HG03521 (cell line): Measurements from ENCODE around the gene TWIST2.

ENCODE experiments used
- ATAC-seq: cut with Tn5 transposase; IDR thresholded peaks from one replicate; pipeline ENCODE4 v1.9.1; 2021; ENCODE audit warnings: mild to moderate bottlenecking, moderate library complexity; ENCODE audit not compliant: unreplicated experiment

Gene TWIST2

DNA sequence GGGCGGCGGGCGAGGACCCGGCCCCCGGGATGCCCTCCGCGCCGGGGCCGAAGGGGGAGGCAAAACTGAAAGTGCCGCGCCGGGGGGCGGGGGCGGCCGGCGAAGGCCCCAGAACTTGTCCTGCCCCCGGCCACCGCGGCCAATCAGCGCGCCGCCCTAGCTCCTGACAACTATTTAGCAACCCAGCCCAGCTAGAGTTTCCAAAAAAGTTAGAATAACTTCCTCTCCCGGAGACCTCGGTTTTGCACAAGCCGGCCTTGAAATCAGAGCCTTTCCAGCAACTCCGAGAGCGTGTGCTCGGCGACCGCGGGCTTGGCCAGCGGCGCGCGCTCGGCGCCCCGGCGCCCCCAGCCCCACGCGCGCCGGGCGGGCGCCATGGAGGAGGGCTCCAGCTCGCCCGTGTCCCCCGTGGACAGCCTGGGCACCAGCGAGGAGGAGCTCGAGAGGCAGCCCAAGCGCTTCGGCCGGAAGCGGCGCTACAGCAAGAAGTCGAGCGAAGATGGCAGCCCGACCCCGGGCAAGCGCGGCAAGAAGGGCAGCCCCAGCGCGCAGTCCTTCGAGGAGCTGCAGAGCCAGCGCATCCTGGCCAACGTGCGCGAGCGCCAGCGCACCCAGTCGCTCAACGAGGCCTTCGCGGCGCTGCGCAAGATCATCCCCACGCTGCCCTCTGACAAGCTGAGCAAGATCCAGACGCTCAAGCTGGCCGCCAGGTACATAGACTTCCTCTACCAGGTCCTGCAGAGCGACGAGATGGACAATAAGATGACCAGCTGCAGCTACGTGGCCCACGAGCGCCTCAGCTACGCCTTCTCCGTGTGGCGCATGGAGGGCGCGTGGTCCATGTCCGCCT is at the start of gene TWIST2:
TWIST2 (plus strand) TSS at position 245 of the 850 bp plus-strand sequence; CDS start at position 376, 131 bp downstream.
- ATAC-seq, result no peak

GRCh38 chr2:238801791-238802190 is 46.1 kb upstream of the TWIST2 start:
- ATAC-seq, result no peak

- ATAC-seq, result no peak
Observed at GRCh38 chr2:238802957-238803356, 44.9 kb upstream of the TWIST2 start.

DNA sequence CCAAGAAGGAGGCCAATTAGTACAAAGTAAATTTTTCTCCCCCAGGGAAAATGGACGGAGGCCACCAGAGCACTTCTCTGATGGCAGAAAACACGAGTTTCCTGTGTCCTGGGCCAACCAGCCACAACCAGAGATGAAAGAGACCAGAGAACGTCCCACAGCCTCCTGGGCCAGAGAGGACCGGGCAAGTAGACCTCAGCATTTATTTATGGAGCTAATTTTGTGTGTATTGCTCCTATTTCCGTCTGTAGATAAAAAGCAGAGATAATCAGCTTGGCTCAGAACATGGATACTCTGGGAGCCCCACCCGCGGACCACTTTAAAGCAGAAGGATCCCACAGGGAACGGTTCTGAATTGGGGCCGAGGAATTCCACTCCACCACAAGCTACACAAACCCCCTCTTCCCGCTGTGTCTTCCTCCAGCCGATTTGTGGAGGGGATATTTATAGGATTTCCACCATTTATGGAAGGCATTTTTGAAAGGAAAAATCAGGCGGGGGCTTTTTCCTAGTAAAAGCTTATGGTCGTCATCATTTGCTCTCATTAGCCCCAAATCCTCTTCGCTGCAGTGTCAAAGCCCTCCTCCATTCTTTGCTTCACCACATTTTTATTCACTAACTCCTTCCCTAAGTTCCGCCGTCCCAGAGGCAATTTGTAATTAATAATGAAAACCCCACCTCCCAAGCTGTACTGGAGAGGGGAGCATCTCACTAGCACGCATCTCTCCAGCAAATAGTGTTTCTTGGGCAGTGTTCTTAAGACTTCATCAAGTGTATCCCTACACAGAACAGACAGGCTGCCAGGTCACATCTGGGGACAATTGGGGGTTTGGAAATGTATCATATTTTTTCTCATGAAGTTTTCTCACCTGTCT is 43.7 kb upstream of the TWIST2 start:
- ATAC-seq, result no peak

DNA sequence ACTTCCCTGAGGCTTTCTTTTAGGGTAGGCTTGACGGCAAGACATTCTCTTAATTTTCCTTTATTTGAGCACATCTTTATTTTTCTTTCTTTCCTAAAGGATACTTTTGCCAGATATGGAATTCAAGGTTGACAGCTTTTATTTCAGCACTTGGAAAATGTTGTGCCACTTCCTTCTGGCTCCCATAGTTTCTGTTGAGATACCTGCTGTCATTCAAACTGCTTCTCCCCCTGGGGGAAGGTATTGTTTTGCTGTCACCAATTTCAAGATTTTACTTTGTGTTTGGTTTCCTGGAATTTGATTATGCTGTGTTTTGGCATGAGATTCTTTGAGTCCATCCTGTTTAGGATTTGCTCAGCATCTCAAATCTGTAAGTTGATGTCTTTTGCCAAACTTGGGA is 39.1 kb upstream of the TWIST2 start:
- ATAC-seq, result no peak

DNA sequence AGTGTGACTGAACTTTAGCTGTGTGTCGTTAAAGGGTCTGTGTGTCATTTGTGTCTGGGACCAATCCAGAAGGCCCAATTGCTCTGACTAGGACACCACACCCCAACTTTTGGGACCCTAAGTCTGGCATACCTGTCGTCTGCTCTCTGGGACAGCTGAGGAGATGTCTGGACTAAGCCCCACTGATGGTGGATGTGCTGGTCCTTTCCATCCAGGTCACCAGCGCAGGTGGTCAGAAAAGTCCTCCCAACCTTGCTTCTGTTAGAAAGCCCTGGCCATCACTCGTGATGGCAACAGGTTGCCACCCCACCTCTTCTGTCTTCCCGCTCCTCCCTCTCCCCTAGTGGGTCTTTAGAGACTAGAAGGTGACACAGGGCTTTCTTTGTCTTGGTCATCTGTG is 37.6 kb upstream of the TWIST2 start:
- no peak for ATAC-seq

DNA sequence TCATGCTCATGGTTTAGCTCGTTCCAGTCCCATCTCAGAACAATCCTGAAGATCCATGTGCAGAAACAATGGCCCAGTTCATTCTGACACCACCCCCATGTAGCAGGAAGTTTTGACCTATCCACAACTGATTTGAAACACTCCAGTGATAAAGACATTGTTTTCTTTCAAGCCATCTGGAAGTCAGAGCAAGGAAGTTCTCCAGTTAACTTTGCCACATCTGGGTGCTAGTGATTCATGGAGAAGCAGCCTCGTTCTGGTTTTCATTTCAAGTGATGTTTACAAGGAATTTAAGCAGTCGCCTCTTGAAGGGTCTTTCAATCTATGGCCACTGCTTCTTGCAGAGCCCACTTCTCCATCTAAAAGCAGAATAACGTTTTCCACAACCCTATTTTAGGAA is 36.6 kb upstream of the TWIST2 start:
- ATAC-seq, result no peak

DNA sequence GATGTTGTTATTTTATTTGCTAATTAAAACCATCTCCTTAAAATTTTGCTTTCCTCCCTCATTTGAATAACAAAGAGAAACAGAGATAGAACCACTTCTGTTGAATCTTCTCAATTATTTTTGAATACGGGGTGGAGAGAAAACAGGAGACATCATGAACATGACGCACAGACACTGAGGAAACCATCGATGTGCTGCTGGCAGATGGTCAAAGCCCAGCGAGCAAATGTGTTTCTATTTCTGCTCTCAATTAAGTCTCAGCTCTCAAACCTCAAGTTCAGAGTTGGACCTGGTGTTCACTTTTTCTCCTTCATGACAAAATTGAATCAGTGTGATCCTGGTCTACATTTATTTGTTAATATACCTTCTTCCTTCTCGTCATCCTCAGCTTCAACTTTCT is 36.1 kb upstream of the TWIST2 start:
- ATAC-seq, result no peak

GRCh38 chr2:238813109-238813508 is 34.8 kb upstream of the TWIST2 start:
- ATAC-seq, result no peak

DNA sequence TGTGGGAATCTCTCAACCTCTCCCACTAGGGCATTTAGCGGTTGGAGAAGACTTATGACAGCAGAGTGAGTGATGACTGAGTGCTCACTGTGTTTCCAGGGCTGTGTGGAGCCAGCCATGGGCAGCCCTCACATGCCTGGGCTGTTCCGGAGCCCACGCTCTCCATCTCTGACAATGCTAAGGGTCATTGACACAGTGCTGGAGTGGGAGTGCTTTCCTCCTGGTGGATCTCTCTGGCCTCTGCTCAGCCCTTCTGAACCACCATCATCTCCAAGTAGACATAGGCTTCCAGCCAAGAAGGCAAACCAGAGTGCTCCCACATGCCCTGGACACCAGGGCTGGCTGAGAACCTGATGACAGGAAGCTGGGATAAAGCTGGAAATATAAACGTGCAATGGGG is 33.1 kb upstream of the TWIST2 start:
- no peak for ATAC-seq

GRCh38 chr2:238816291-238816690 is 31.6 kb upstream of the TWIST2 start:
- ATAC-seq, result no peak

DNA sequence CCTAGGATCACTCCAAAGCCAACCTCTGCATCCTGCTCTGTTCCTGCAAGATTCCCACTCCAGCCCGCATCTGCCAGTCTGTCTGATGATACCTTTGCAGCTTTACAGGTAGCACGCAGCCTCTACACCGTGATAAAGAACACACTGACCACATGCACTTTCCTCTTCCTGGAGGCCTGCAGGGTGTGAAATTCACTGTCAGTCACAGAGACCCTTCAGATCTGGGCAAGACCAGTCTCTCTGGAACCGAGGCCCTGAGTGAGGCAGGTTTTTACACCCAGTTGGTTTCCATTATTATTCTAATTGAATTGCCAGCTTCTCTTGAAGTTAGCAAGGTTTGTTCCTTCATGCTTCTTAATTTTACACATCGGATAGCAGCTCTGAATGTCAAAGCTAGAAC is 30.5 kb upstream of the TWIST2 start:
- no peak for ATAC-seq

DNA sequence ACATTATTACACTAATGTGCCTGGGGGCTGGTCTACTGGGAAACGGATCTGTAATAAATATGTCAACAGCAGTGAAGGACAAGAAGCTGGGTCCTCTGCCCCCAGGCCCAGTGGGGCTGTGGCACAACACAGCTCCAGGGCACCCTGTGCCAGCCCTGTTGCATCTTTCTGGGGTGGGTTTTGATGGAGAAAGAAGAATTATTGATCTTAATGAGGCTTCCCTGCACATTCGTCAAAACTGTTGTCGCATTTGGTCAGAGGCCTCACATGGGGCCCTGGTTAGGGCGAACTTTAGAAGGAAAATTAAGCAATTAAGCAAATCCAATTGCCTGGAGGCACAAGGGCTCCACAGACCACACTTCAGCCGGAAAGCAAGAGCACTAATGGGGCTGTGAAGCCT is 30.0 kb upstream of the TWIST2 start:
- ATAC-seq, result no peak

GRCh38 chr2:238818561-238818960 is 29.3 kb upstream of the TWIST2 start:
- no peak for ATAC-seq

DNA sequence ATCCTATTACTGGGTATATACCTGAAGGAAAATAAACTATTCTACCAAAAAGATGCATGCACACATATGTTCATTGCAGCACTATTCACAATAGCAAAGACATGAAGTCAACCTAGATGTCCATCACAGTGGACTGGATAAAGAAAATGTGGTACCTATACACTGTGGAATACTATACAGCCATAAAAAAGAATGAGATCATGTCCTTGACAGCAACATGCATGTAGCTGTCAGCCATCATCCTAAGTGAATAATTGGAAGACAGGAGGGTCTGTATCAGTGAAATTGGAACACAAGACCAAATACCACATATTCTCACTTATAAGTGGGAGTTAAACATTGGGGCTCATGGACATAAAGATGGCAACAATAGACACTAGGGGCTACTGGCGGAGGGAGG is 27.7 kb upstream of the TWIST2 start:
- ATAC-seq, result no peak

GRCh38 chr2:238820916-238821315 is 27.0 kb upstream of the TWIST2 start:
- no peak for ATAC-seq

DNA sequence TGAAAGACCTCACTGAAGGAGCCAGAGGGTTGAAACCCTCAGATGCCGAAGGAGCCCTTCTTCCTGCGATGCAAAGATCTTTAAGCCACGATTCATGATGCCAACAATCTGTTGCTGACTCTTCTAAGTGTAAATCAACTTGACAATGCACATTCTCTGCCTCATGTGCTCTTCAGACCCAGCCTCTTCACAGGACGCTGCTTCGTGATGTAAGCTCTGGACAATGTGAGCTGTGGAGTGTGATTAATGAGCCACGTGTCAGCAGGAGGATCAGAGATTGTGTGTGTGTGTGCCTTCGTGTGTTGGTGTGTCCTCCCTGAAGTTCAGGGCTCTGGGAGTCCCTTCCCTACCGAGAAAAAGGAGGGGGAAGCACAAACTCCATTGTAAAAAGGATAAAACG is 26.5 kb upstream of the TWIST2 start:
- ATAC-seq, result no peak

DNA sequence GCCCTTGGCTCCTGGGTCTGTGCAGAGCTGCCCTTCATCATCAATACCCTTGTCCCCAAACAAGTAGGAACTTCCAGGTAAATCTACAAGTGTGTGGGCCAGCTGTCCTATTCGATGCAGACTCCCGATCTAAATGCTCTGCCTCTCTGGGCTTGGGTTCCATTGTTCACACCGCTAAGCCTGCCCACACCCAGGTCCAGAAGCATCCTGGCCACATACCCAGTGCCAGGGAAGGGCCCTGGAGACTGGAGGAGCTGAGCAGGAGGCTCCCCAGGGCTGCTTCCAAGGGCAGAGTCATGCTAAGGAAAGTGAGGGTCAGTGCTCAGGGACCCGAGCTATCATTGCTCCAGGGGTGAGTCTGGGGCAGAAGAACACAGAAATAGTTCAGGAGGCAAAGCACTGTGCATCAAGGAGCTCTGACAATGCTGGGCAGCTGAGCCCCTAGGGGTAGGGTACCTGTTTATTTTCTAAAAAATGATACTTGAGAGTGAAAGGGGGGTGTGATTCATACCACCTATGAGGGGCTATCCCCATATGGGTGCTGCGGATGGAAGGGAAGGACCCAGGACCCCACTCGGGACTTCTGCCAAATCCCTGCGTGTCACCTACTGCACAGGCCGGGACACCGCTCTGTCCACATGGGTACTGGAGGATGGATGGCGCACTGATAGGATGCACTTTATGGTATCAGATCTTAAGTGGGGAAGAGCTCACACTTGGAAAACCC is 25.8 kb upstream of the TWIST2 start:
- no peak for ATAC-seq

- no peak for ATAC-seq
Observed at GRCh38 chr2:238822955-238823354, 24.9 kb upstream of the TWIST2 start.

- no peak for ATAC-seq
Observed at GRCh38 chr2:238831177-238831576, 16.7 kb upstream of the TWIST2 start.

- ATAC-seq, result no peak
Observed at GRCh38 chr2:238834982-238835381, 12.9 kb upstream of the TWIST2 start.
